Loucy (cell line): Measurements from ENCODE around the gene MRGPRE.

Source experiments
- H2AFZ ChIP-seq: fragments of 200-600 bp; sonication (generic); 2 replicates; pipeline ENCODE4 v1.6.0; 2016; ENCODE audit warnings: antibody characterized with exemption, mild to moderate bottlenecking, low read length, moderate library complexity
- H3F3A ChIP-seq: fragments of 200-600 bp; 2 replicates; pipeline ENCODE4 v1.6.0; 2016; ENCODE audit warnings: antibody characterized with exemption, low read depth, mild to moderate bottlenecking
- H3K27me3 ChIP-seq: fragments of 200-600 bp; sonication (generic); 2 replicates; pipeline ENCODE4 v1.6.1; 2014; ENCODE audit warnings: low read length, mild to moderate bottlenecking; ENCODE audit not compliant: insufficient read depth, poor library complexity, severe bottlenecking
- H3K36me3 ChIP-seq: fragments of 200-600 bp; sonication (generic); 2 replicates; pipeline ENCODE4 v1.6.1; 2016; ENCODE audit warnings: low read length; ENCODE audit not compliant: insufficient read depth
- H3K4me1 ChIP-seq: fragments of 200-600 bp; sonication (generic); 2 replicates; pipeline ENCODE4 v1.5.1; 2014; ENCODE audit warnings: low read length, mild to moderate bottlenecking; ENCODE audit not compliant: insufficient read depth, poor library complexity, severe bottlenecking
- H3K4me2 ChIP-seq: fragments of 200-600 bp; sonication (generic); 2 replicates; pipeline ENCODE4 v1.6.0; 2014; ENCODE audit warnings: antibody characterized with exemption, low read length, low read depth, mild to moderate bottlenecking; ENCODE audit not compliant: poor library complexity, severe bottlenecking
- H3K4me3 ChIP-seq: fragments of 200-600 bp; sonication (generic); 2 replicates; pipeline ENCODE4 v1.5.1; 2014; ENCODE audit warnings: low read length, mild to moderate bottlenecking, mixed read lengths; ENCODE audit not compliant: poor library complexity, severe bottlenecking
- H3K79me2 ChIP-seq: fragments of 200-600 bp; sonication (generic); 2 replicates; pipeline ENCODE4 v1.6.1; 2014; ENCODE audit warnings: low read length; ENCODE audit not compliant: insufficient read depth
- H3K9ac ChIP-seq: fragments of 200-600 bp; sonication (generic); 2 replicates; pipeline ENCODE4 v1.6.0; 2014; ENCODE audit warnings: mild to moderate bottlenecking, low read depth, low read length, moderate library complexity; ENCODE audit not compliant: poor library complexity, severe bottlenecking
- H3K9me2 ChIP-seq: fragments of 200-600 bp; sonication (generic); replicated peaks from 2 replicates; pipeline ENCODE4 v1.6.1; 2016; ENCODE audit warnings: low read depth, low read length, mixed read lengths
- H3K9me3 ChIP-seq: fragments of 200-600 bp; sonication (generic); 2 replicates; pipeline ENCODE4 v1.6.1; 2014; ENCODE audit warnings: mild to moderate bottlenecking, antibody characterized with exemption, low read length, low read depth; ENCODE audit not compliant: insufficient read depth
- H4K20me1 ChIP-seq: fragments of 200-600 bp; sonication (generic); 2 replicates; pipeline ENCODE4 v1.6.0; 2014; ENCODE audit warnings: antibody characterized with exemption, low read length, mild to moderate bottlenecking; ENCODE audit not compliant: insufficient read depth, poor library complexity, severe bottlenecking
- CTCF ChIP-seq: fragments of 200-600 bp; sonication (generic); conservative IDR thresholded peaks from 2 replicates; pipeline ENCODE4 v1.5.1; 2014; ENCODE audit warnings: mild to moderate bottlenecking, antibody characterized with exemption, low read length
- EZH2phosphoT487 ChIP-seq: fragments of 200-600 bp; IDR thresholded peaks from 2 replicates; pipeline ENCODE4 v1.6.1; 2018; ENCODE audit warnings: antibody characterized with exemption, mild to moderate bottlenecking, moderate library complexity, borderline replicate concordance

Gene MRGPRE

GRCh38 chr11:3229673-3230630 lies 2.3 kb downstream of the MRGPRE start:
- TF ChIP-seq EZH2phosphoT487 (no peak), CTCF (no peak)
- no peaks in the 10 kb centered on the region for H3K79me2 ChIP-seq
- H3K4me2 ChIP-seq = no peak overlapping the region
- H3K4me1 ChIP-seq = no peaks in the 10 kb centered on the region
- H3K27me3 ChIP-seq = no peaks in the 10 kb centered on the region
- H3K9me2 ChIP-seq = no peaks in the 10 kb centered on the region
- no peak overlapping the region for H3K4me3 ChIP-seq
- no peaks in the 10 kb centered on the region for H4K20me1 ChIP-seq
- H3K9ac ChIP-seq = no peak overlapping the region
- H3K36me3 ChIP-seq = no peaks in the 10 kb centered on the region
- H3K9me3 ChIP-seq = no peaks in the 10 kb centered on the region
- H3F3A ChIP-seq = no peaks in the 10 kb centered on the region
- H2AFZ ChIP-seq = no peak overlapping the region

GRCh38 chr11:3228445-3228829 lies 3.8 kb downstream of the MRGPRE start:
- Histone ChIP-seq H4K20me1 (no peaks in the 10 kb centered on the region), H3K79me2 (no peaks in the 10 kb centered on the region), H3K36me3 (no peaks in the 10 kb centered on the region), H3K9me2 (no peaks in the 10 kb centered on the region), H3K9ac (no peak overlapping the region), H3F3A (no peaks in the 10 kb centered on the region), H3K4me3 (no peak overlapping the region), H3K27me3 (no peaks in the 10 kb centered on the region), H3K4me2 (no peak overlapping the region), H3K4me1 (peaks cover 12% of the 10 kb centered on the region), H3K9me3 (no peaks in the 10 kb centered on the region), H2AFZ (no peak overlapping the region)
- TF ChIP-seq EZH2phosphoT487 = no peak
- no peak for TF ChIP-seq CTCF

GRCh38 chr11:3227568-3228444 lies 4.4 kb downstream of the MRGPRE start:
- H2AFZ ChIP-seq = no peak overlapping the region
- no peaks in the 10 kb centered on the region for H3F3A ChIP-seq
- no peak for TF ChIP-seq EZH2phosphoT487
- TF ChIP-seq CTCF = no peak
- no peak overlapping the region for H3K4me3 ChIP-seq
- H3K79me2 ChIP-seq = no peaks in the 10 kb centered on the region
- peaks cover 17% of the 10 kb centered on the region for H3K4me1 ChIP-seq
- no peaks in the 10 kb centered on the region for H3K27me3 ChIP-seq
- no peaks in the 10 kb centered on the region for H3K9me2 ChIP-seq
- H3K36me3 ChIP-seq = no peaks in the 10 kb centered on the region
- no peaks in the 10 kb centered on the region for H4K20me1 ChIP-seq
- H3K9ac ChIP-seq = no peak overlapping the region
- H3K9me3 ChIP-seq = no peaks in the 10 kb centered on the region
- H3K4me2 ChIP-seq = no peak overlapping the region
